Measurements from ENCODE around the gene SNU13. TPM values are rescaled to one million over a fixed set of nuclear protein-coding genes. Genes with fewer than 3 reads are reported as not detected.

Gene SNU13
- total RNA-seq, 4 donors from 2014 or later, result 177 to 202 (median 185) TPM

GRCh38 chr22:41625577-41625976 is 63.1 kb downstream of the SNU13 start:
- in situ Hi-C loops (cut with MboI; ENCODE audit: low sequenced_read_pairs in 4 of 4), result no loop called here
- Histone ChIP-seq H3K27ac (no peak overlapping the region), H3K36me3 (peaks cover 0 to 78% of the 10 kb centered on the region in 2 donors), H3K9me3 (no peaks in the 10 kb centered on the region), H3K27me3 (no peaks in the 10 kb centered on the region), H3K4me3 (no peak overlapping the region), H3K4me1 (peaks cover 10 to 14% of the 10 kb centered on the region in 2 donors)
- no peak for ATAC-seq
- intact Hi-C loops (cut with DNase I; ENCODE audit: low total_unique reads), result no loop called here
- no peak for TF ChIP-seq POLR2A (IDR thresholded peaks at IDR 0.05)
- TF ChIP-seq CTCF (IDR thresholded peaks at IDR 0.05 in 4 of 5, conservative IDR thresholded peaks at IDR 0.05 in 1 of 5), result no peak
- DNase-seq, result no peak

Other genes with a start within 250 kb of the SNU13 start
- 10 to 100 TPM; 48.1 to 93.6 (median 65.7) TPM for gene TOB2, start 242.1 kb downstream of the SNU13 start, total RNA-seq
- 10 to 100 TPM; 33.8 to 43.5 (median 38.9) TPM for gene PHF5A, start 220.2 kb downstream of the SNU13 start, total RNA-seq
- 100 to 1,000 TPM; 361 to 763 (median 473) TPM for gene ACO2, start 219.8 kb downstream of the SNU13 start, total RNA-seq
- 10 to 100 TPM in 1 of 4 donors, 1 to 10 TPM in 3; 5.7 to 11.0 (median 6.9) TPM for gene POLR3H, start 144.4 kb downstream of the SNU13 start, total RNA-seq
- gene CSDC2, start 127.9 kb downstream of the SNU13 start, total RNA-seq, result 1 to 10 TPM in 1 of 4 donors, under 1 TPM in 3; 0.41 to 3.9 (median 0.89) TPM
- 10 to 100 TPM; 11.6 to 23.3 (median 16.5) TPM for gene PMM1, start 99.0 kb downstream of the SNU13 start, total RNA-seq
- gene DESI1, start 67.8 kb downstream of the SNU13 start, total RNA-seq, result 10 to 100 TPM; 11.0 to 23.7 (median 20.5) TPM
- gene XRCC6, start 67.6 kb downstream of the SNU13 start, total RNA-seq, result 100 to 1,000 TPM; 220 to 285 (median 278) TPM
- gene MEI1, start 10.6 kb upstream of the SNU13 start, total RNA-seq, result under 1 TPM in 1 of 4 donors, not detected in 3; 0.29 TPM
- gene CCDC134, start 111.8 kb upstream of the SNU13 start, total RNA-seq, result 1 to 10 TPM; 3.3 to 7.7 (median 6.0) TPM
- gene SREBF2, start 144.2 kb upstream of the SNU13 start, total RNA-seq, result 10 to 100 TPM; 25.1 to 40.9 (median 36.1) TPM
- gene SHISA8, start 226.2 kb upstream of the SNU13 start, total RNA-seq, result not detected
- not detected for gene TNFRSF13C, start 237.9 kb upstream of the SNU13 start, total RNA-seq

All from gastrocnemius medialis (tissue), 4 donors.